ENCODE data around the gene FRMD1.

Gene FRMD1

DNA sequence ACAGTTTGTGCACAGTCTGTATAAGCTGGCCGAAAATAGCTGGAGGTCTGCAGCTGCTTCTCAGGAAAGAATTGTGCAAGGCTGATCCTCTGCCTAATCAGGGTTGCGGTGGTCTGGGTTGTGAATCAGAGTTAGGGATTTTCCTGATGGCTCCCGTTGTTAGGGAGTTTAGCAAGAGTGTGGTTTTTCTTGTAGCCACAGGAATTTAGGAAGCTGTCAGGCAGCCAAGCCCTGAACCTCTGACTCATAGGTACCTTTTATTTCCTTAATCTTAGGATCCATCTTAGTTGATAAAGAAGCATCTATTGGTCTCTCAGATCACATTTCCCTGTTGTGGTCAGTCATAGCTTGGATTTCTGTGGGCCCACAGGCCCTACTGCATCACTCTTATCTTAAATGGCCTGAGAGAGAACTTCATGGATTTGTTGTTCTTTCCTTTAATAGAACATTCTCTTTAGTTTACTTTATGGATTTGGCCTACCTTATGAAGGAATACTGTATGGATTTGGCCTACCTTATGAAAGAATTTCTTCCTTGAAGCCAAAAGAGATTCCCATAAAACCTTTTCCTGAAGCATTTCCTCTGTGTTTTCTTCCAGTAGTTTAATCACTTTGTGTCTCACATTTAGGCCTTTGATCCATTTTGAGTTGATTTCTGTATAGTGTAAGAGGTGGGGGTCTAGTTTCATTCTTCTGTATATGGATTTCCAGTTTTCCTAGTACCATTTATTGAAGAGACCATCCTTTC, 71.2 kb downstream of the FRMD1 start:
- peak; percentile 88 for DNase-seq (ENCODE audit: low read depth, low spot score)

- no peak for DNase-seq (ENCODE audit: low read depth, low spot score)
These were observed 73.2 kb downstream of the FRMD1 start for GRCh38 chr6:168005796-168006195.

DNA sequence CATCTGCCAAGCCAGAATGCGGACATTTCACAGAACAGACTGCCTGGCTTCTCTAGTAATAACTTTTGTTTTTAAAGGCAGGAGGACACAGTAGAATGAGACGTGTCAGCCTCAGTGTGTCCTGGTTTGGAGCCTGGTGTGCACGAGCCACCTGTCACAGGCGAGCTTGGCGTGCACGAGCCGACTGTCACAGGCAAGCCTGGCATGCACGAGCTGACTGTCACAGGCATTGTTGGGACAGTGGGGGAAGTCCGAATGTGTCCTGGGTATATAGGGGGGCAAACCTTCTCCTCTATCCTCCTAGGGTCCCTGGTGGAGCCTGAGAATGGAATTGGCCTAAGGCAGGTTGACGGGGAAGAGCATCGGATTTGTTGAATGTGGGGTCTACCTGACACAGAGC, 74.1 kb downstream of the FRMD1 start:
- no peak for DNase-seq (ENCODE audit: low read depth, low spot score)

GRCh38 chr6:168004023-168004422, 75.0 kb downstream of the FRMD1 start:
- DNase-seq (ENCODE audit: low read depth, low spot score) = no peak

Measured in brain pericyte (primary cell).